SU-DHL-6 (cell line): ENCODE results near the gene TSPO.

ENCODE experiments used
- H2AFZ ChIP-seq: fragments of 200-600 bp; sonication (generic); 2 replicates; pipeline ENCODE4 v1.6.1; 2014; ENCODE audit warnings: low read depth, mild to moderate bottlenecking, moderate library complexity, mixed read lengths, antibody characterized with exemption, low read length; ENCODE audit not compliant: severe bottlenecking
- H3F3A ChIP-seq: fragments of 200-600 bp; shearing (Covaris generic); 2 replicates; pipeline ENCODE4 v1.6.0; 2016; ENCODE audit warnings: antibody characterized with exemption, mild to moderate bottlenecking; ENCODE audit not compliant: insufficient read depth
- H3K27ac ChIP-seq: fragments of 200-600 bp; sonication (generic); 2 replicates; pipeline ENCODE4 v1.5.1; 2016; ENCODE audit warnings: low read depth, mild to moderate bottlenecking, low read length, moderate library complexity, mixed read lengths
- H3K27me3 ChIP-seq: fragments of 200-600 bp; sonication (generic), shearing (Covaris generic); 2 replicates; pipeline ENCODE4 v1.6.0; 2014; ENCODE audit warnings: mild to moderate bottlenecking, low read length
- H3K36me3 ChIP-seq: fragments of 200-600 bp; sonication (generic); 2 replicates; pipeline ENCODE4 v1.6.1; 2014; ENCODE audit warnings: mild to moderate bottlenecking, low read length, mixed read lengths
- H3K4me2 ChIP-seq: fragments of 300-600, 200-600 bp; shearing (Covaris generic), sonication (generic); 2 replicates; pipeline ENCODE4 v1.6.0; 2014; ENCODE audit warnings: low read length, low read depth, mild to moderate bottlenecking; ENCODE audit not compliant: poor library complexity, severe bottlenecking
- H3K4me3 ChIP-seq: fragments of 200-600 bp; sonication (generic); 2 replicates; pipeline ENCODE4 v1.5.1; 2014; ENCODE audit warnings: antibody characterized with exemption, low read length, mild to moderate bottlenecking, mixed read lengths; ENCODE audit not compliant: insufficient read depth, poor library complexity, severe bottlenecking
- H3K79me2 ChIP-seq: fragments of 200-600 bp; sonication (generic); 2 replicates; pipeline ENCODE4 v1.6.1; 2014; ENCODE audit warnings: mild to moderate bottlenecking, low read length, moderate library complexity; ENCODE audit not compliant: insufficient read depth
- H3K9ac ChIP-seq: fragments of 200-600 bp; sonication (generic); 2 replicates; pipeline ENCODE4 v1.7.0; 2014; ENCODE audit warnings: mild to moderate bottlenecking, low read length
- H3K9me2 ChIP-seq: fragments of 200-600 bp; sonication (generic); replicated peaks from 2 replicates; pipeline ENCODE4 v1.6.1; 2014; ENCODE audit warnings: low read length; ENCODE audit not compliant: insufficient read depth
- H3K9me3 ChIP-seq: fragments of 200-600 bp; sonication (generic); 2 replicates; pipeline ENCODE4 v1.6.1; 2014; ENCODE audit warnings: low read length, mixed read lengths; ENCODE audit not compliant: insufficient read depth
- H4K20me1 ChIP-seq: fragments of 200-600 bp; sonication (generic); 2 replicates; pipeline ENCODE4 v1.6.1; 2014; ENCODE audit warnings: low read depth, mild to moderate bottlenecking, antibody characterized with exemption, low read length, moderate library complexity, mixed read lengths
- EZH2phosphoT487 ChIP-seq: fragments of 200-600 bp; sonication (generic), shearing (Covaris generic); conservative IDR thresholded peaks from 2 replicates; pipeline ENCODE4 v1.6.1; 2018; ENCODE audit warnings: mild to moderate bottlenecking, antibody characterized with exemption, low read length, moderate library complexity, mixed read lengths
- TF ChIP-seq, protein P1 (sequence below): fragments of 200-600 bp; sonication (generic); IDR thresholded peaks from one replicate; pipeline ENCODE4 v1.5.1; 2017; ENCODE audit warnings: antibody characterized with exemption, mild to moderate bottlenecking, low read length, moderate library complexity; ENCODE audit not compliant: insufficient read depth, poor library complexity, severe bottlenecking

Gene TSPO

GRCh38 chr22:43207386-43207785 lies 56.0 kb downstream of the TSPO start:
- no peak overlapping the region for H3K9ac ChIP-seq
- no peaks in the 10 kb centered on the region for H3F3A ChIP-seq
- TF ChIP-seq, protein P1, sequence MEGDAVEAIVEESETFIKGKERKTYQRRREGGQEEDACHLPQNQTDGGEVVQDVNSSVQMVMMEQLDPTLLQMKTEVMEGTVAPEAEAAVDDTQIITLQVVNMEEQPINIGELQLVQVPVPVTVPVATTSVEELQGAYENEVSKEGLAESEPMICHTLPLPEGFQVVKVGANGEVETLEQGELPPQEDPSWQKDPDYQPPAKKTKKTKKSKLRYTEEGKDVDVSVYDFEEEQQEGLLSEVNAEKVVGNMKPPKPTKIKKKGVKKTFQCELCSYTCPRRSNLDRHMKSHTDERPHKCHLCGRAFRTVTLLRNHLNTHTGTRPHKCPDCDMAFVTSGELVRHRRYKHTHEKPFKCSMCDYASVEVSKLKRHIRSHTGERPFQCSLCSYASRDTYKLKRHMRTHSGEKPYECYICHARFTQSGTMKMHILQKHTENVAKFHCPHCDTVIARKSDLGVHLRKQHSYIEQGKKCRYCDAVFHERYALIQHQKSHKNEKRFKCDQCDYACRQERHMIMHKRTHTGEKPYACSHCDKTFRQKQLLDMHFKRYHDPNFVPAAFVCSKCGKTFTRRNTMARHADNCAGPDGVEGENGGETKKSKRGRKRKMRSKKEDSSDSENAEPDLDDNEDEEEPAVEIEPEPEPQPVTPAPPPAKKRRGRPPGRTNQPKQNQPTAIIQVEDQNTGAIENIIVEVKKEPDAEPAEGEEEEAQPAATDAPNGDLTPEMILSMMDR: no peak
- TF ChIP-seq EZH2phosphoT487: no peak
- no peak overlapping the region for H3K4me2 ChIP-seq
- H3K36me3 ChIP-seq: no peaks in the 10 kb centered on the region
- no peak overlapping the region for H3K4me3 ChIP-seq
- H3K27me3 ChIP-seq: no peaks in the 10 kb centered on the region
- H4K20me1 ChIP-seq: no peaks in the 10 kb centered on the region
- no peaks in the 10 kb centered on the region for H3K9me2 ChIP-seq
- H2AFZ ChIP-seq: no peak overlapping the region
- no peaks in the 10 kb centered on the region for H3K9me3 ChIP-seq
- no peaks in the 10 kb centered on the region for H3K79me2 ChIP-seq
- H3K27ac ChIP-seq: no peak overlapping the region

GRCh38 chr22:43207849-43208702 lies 56.7 kb downstream of the TSPO start:
- H3K4me3 ChIP-seq: no peak overlapping the region
- no peaks in the 10 kb centered on the region for H3K79me2 ChIP-seq
- TF ChIP-seq, protein P1: no peak
- TF ChIP-seq EZH2phosphoT487: no peak
- no peaks in the 10 kb centered on the region for H3K9me3 ChIP-seq
- H3K27me3 ChIP-seq: no peaks in the 10 kb centered on the region
- no peak overlapping the region for H3K4me2 ChIP-seq
- no peaks in the 10 kb centered on the region for H3K9me2 ChIP-seq
- H3K36me3 ChIP-seq: no peaks in the 10 kb centered on the region
- H3F3A ChIP-seq: no peaks in the 10 kb centered on the region
- H3K9ac ChIP-seq: no peak overlapping the region
- no peak overlapping the region for H2AFZ ChIP-seq
- H4K20me1 ChIP-seq: no peaks in the 10 kb centered on the region
- no peak overlapping the region for H3K27ac ChIP-seq

- Histone ChIP-seq H3K4me2 (no peak overlapping the region), H3K9me2 (no peaks in the 10 kb centered on the region), H3K4me3 (no peak overlapping the region), H3K9ac (no peak overlapping the region), H3K79me2 (no peaks in the 10 kb centered on the region), H3K9me3 (no peaks in the 10 kb centered on the region), H3K36me3 (no peaks in the 10 kb centered on the region), H3F3A (no peaks in the 10 kb centered on the region), H2AFZ (no peak overlapping the region), H3K27me3 (no peaks in the 10 kb centered on the region), H3K27ac (no peak overlapping the region), H4K20me1 (no peaks in the 10 kb centered on the region)
- TF ChIP-seq EZH2phosphoT487: no peak
- TF ChIP-seq, protein P1: no peak
Observed at GRCh38 chr22:43208703-43209522, 57.6 kb downstream of the TSPO start.
